GM21737 (cell line): ENCODE data around the gene SREBF1.
"Not testable (repeated sequence)": the region's sequence is repeated elsewhere in the genome, so short reads cannot be mapped to it uniquely, and the experiment has no call there.

Experiments used
- ATAC-seq: cut with Tn5 transposase; IDR thresholded peaks from one replicate; pipeline ENCODE4 v1.9.1; 2021; ENCODE audit warnings: mild to moderate bottlenecking, moderate library complexity; ENCODE audit not compliant: unreplicated experiment

The SREBF1 gene

GRCh38 chr17:17814162-17815061 is 22.4 kb downstream of the SREBF1 start:
- no peak for ATAC-seq

- ATAC-seq, result no peak
Measured at GRCh38 chr17:17813725-17814095, 23.1 kb downstream of the SREBF1 start.

GRCh38 chr17:17813055-17813724 is 23.6 kb downstream of the SREBF1 start:
- ATAC-seq, result no peak

- ATAC-seq, result no peak
Measured at GRCh38 chr17:17812211-17813054, 24.4 kb downstream of the SREBF1 start.

GRCh38 chr17:17811381-17812210 is 25.2 kb downstream of the SREBF1 start:
- ATAC-seq, result no peak

DNA sequence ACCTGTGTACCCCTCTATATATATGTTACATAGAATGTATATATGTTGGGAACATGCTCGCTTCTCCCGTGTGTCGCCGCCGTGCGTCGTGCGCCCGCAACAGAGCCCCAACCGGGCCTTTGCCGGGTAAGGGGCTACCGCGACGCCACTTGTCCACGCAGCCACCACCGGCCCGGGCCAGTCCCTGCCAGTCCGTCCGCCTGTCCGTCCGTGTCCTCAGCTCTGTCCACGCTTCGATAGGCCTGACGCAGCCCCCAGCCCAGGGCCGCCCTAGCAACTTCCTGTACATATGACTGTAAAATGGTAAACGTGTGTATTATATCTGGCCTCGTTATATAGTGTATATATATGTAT is 25.9 kb downstream of the SREBF1 start:
- ATAC-seq, result no peak

DNA sequence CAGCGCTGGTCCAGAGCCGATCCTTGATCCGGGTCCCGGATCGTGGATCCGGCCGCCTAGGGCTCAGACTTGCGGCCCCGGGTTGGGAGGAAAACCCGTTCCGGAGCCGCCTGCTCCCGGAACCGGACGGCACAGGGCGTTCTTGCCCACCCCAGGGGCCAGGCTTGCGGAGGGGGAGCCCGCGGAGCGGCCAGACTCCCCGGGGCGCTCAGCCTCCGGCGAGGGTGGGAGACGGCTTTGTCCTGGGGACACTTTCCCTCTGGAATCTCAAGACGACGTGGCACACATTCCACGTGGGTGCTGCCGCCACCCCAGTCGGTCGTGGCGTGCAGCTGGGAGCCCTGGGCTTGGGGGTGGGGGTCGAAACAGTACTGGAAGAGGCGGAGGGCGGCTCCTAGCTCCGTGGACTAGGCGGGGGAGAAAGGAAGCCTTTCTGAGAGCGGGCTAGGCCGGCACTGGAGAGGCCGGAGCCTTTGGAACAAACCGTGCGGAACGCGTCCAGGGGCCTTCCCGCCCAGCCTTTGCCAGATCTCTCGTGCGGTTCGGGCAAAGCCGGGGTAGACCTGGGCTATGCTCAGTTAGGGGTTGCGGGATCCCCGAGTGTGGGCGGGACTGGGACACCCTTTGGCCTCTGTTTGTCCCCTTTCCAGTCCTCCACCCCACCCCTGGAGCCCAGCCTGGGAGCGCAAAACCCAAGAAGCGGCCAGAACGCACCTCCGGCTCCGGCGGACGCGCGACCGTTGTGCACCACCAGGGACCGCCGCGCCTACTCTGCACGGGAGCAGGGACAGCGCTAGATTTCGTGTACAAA is 26.5 kb downstream of the SREBF1 start:
- no peak for ATAC-seq

- ATAC-seq, result no peak
Measured at GRCh38 chr17:17809531-17810083, 27.2 kb downstream of the SREBF1 start.

DNA sequence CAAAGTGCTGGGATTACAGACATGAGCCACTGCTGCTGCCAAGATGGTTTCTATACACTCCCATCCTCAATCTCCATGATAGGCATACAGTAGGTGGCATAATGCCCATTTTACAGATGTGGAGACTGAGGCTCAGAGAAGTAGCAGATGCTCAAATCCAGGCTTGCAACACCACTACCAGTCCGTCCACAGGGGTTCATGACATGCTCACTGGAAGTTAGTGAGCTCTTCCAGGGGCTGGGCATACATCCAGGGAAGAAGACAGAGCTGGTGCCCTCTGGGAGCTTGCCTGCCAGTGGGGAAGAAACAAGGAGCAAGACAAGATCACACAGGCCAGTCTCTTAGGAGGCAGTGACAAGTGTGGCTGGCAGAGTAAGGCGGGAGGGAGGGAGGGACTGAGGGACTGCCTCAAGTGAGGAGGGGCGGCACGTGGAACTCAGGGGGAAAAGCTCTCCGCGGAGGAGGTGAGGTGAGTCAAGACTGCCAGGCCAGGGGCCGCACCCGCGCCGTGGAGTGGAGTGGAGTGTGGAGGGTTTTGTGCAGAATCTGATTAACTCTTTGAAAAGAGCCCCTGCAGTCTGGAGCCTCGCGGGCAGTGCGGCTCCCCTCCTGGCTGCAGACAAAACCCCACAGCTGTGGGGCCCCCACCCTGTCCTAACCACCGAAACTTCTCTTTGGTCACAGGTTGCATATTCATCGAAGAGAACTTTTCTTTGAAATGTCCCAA is 27.9 kb downstream of the SREBF1 start:
- no peak for ATAC-seq

DNA sequence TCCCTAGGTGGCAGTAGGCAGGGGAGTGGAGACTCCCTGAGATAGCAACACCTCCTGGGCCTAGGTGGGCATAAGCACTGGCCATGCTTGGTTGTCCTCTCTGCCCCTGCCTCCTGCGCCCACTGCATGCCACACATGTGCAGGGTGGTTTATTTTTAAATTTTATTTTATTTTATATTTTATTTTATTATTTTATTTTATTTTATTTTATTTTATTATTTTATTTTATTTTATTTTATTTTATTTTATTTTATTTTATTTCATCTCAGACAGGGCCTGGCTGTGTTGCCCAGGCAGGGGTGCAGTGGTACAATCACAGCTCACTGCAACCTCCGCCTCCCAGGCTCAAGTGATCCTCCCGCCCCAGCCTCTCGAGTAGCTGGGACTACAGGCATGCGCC is 28.6 kb downstream of the SREBF1 start:
- ATAC-seq, result not testable (repeated sequence)

GRCh38 chr17:17807440-17807839 is 29.3 kb downstream of the SREBF1 start:
- no peak for ATAC-seq

GRCh38 chr17:17806611-17807274 is 30.0 kb downstream of the SREBF1 start:
- ATAC-seq, result no peak

DNA sequence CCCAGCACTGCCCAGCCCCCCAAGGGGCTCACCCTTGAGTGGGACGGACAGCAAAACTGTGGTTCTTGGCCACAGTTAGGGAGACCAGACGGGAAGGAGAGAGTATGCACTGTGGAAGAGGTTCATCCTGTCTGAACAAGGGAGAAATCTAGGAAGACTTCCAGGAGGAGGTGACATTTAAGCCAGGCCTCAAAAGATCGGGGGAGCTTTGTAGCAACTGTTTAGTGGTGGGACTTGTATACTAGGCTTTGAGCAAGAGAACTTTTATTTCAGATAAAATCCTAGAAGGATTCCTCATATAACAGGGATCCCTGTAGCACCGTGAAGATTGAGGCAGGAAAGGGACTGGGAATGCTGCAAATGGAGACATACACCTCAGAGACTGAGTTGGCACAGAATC is 30.8 kb downstream of the SREBF1 start:
- ATAC-seq, result no peak

GRCh38 chr17:17805575-17805974 is 31.2 kb downstream of the SREBF1 start:
- no peak for ATAC-seq

- no peak for ATAC-seq
Measured at GRCh38 chr17:17804007-17804406, 32.8 kb downstream of the SREBF1 start.

DNA sequence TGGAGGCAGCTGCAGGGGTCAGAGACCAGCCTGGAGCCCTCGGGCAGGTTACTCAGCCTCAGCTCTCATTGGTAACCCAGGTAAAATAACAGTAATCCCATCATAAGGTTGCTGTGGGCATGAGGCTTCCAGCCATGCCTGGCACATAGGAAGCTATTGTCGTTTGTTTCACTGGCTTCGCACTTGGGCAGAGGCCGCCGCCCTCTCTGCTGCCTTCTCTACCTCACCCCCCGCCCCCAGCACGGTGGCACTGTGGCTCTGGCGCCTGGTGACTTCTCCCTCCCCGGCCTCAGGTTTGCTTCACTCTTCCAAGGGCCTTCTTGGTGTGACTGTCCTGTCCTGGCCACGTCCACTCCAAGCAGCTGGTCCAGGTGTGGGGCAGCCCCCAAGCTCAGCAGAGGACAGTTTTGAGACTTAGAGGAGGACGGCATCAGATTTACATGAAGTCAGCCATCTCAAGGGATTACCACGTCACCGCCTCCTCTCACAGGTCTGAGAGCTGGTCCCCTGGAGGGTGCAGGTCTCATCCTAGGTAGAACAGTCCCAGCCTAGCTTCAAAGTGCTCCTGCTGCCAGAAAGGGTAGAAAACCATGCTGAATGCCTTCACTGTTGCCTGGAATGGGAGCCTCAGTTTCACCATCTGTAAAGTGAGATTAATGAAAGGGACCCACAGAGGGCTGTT is 34.8 kb downstream of the SREBF1 start:
- ATAC-seq, result no peak

- no peak for ATAC-seq
Measured at GRCh38 chr17:17800504-17801021, 36.2 kb downstream of the SREBF1 start.
